SJSA1 (cell line): ENCODE data around the gene SYT14. TPM values are rescaled to one million over a fixed set of nuclear protein-coding genes. Genes with fewer than 3 reads are reported as not detected.
"Not testable (repeated sequence)": the region's sequence is repeated elsewhere in the genome, so short reads cannot be mapped to it uniquely, and the experiment has no call there.

ENCODE experiments used
- DNase-seq, 2 experiments: peaks; one replicate each; pipeline ENCODE4 v3.0.0-alpha.2; 2015 to 2020; ENCODE audit warnings: low spot score in 2 of 2, low read depth in 1 of 2
- H3K27ac ChIP-seq: fragments of 250-450 bp; sonication (Bioruptor Pico); 2 replicates; pipeline ENCODE4 v1.5.1; 2020; ENCODE audit warnings: mild to moderate bottlenecking, moderate library complexity
- H3K27me3 ChIP-seq: fragments of 250-450 bp; sonication (Bioruptor Pico); replicated peaks from 2 replicates; pipeline ENCODE4 v1.5.1; 2020; ENCODE audit warnings: mild to moderate bottlenecking, moderate library complexity
- H3K36me3 ChIP-seq: fragments of 250-450 bp; sonication (Bioruptor Pico); 2 replicates; pipeline ENCODE4 v1.5.1; 2020; ENCODE audit warnings: mild to moderate bottlenecking
- H3K4me1 ChIP-seq: fragments of 250-450 bp; sonication (Bioruptor Pico); replicated peaks from 2 replicates; pipeline ENCODE4 v1.6.1; 2021; ENCODE audit warnings: mild to moderate bottlenecking
- H3K4me3 ChIP-seq: fragments of 250-450 bp; sonication (Bioruptor Pico); 2 replicates; pipeline ENCODE4 v1.5.1; 2020; ENCODE audit warnings: mild to moderate bottlenecking
- H3K9me3 ChIP-seq: fragments of 250-450 bp; sonication (Bioruptor Pico); replicated peaks from 2 replicates; pipeline ENCODE4 v1.5.1; 2020; ENCODE audit warnings: mild to moderate bottlenecking
- total RNA-seq: library from RNA; depleted of rRNA; stranded (reverse); fragments of >200 nt; shearing (Covaris generic); gene quantifications from 2 replicates; pipeline ENCODE4 v1.2.3, GENCODE V29; 2014

The SYT14 gene
- total RNA-seq, 1 experiment from 2014 or later = 1.00 TPM

DNA sequence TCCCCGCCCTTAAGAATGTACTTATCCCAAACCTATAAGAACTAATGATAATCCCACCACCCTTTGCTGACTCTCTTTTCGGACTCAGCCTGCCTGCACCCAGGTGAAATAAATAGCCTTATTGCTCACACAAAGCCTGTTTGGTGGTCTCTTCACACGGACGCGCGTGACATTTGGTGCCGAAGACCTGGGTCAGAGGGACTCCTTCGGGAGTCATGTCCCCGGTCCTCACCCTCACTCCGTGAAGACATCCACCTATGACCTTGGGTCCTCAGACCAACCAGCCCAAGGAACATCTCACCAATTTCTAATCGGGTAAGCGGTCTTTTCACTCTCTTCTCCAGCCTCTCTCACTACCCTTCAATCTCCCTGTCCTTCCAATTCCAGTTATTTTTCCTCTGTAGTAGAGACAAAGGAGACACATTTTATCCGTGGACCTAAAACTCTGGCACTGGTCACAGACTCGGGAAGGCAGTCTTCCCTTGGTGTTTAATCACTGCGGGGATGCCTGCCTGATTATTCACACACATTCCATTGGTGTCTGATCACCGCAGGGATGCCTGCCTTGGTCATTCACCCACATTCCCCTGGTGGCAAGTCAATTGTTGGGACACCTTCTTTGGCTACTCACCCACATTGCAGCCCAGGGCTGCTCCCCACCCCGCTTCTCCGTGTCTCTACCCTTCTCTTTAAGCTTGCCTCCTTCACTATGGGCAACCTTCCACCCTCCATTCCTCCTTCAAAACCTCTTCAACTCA, 250.0 kb downstream of the SYT14 start:
- peak; percentile 70 to 89 for DNase-seq
- H3K4me1 ChIP-seq = peaks cover 21% of the 10 kb centered on the region
- not testable (repeated sequence) for H3K4me3 ChIP-seq, H3K36me3 ChIP-seq, H3K9me3 ChIP-seq, H3K27me3 ChIP-seq
- peak overlapping the region; percentile 58 for H3K27ac ChIP-seq

DNA sequence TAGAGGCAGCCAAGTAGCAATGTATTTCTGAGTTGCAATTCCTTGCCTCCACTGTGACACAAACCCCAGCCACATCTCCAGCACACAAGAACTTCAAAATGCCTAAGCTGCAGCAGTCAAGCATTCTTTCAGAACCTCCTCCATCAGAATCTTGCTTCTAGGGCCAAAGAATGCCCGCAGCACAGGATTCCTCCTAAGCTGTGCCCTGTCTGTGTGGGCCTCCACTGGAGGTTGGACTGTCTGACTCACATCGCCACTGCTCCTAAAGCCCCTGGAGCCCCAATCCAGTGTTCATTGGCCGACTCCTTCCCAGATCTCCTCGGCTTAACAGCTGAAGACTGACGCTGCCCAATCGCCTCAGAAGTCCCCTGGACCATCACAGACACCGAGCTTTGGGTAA, 251.4 kb downstream of the SYT14 start:
- H3K27ac ChIP-seq = no peak overlapping the region
- no peaks in the 10 kb centered on the region for H3K27me3 ChIP-seq
- H3K4me1 ChIP-seq = peaks cover 21% of the 10 kb centered on the region
- H3K36me3 ChIP-seq = no peaks in the 10 kb centered on the region; the same call in 1 of the 2 replicates
- no peak overlapping the region for H3K4me3 ChIP-seq
- H3K9me3 ChIP-seq = no peaks in the 10 kb centered on the region
- no peak for DNase-seq

- Histone ChIP-seq H3K4me1 (no peaks in the 10 kb centered on the region), H3K4me3 (no peak overlapping the region), H3K27me3 (no peaks in the 10 kb centered on the region), H3K9me3 (peaks cover 5% of the 10 kb centered on the region; the same call in 1 of the 2 replicates), H3K36me3 (no peaks in the 10 kb centered on the region), H3K27ac (no peak overlapping the region)
- no peak for DNase-seq
Measured at GRCh38 chr1:210195635-210196160, 257.7 kb downstream of the SYT14 start.

DNA sequence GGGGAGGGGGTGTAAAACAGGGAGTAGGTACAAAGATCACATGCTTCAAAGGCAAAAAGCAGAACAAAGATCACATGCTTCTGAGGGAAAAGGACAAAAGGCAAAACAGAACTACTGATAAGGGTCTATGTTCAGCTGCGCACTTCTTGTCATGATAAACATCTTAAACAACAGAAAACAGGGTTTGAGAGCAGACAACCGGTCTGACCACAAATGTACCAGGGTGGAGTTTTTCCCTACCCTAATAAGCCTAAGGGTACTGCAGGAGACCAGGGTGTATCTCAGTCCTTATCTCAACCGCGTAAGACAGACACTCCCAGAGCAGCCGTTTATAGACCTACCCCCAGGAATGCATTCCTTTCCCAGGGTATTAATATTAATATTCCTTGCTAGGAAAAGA, 258.2 kb downstream of the SYT14 start:
- H3K36me3 ChIP-seq, H3K4me3 ChIP-seq, DNase-seq, H3K27ac ChIP-seq, H3K9me3 ChIP-seq, H3K27me3 ChIP-seq, H3K4me1 ChIP-seq: not testable (repeated sequence)

DNA sequence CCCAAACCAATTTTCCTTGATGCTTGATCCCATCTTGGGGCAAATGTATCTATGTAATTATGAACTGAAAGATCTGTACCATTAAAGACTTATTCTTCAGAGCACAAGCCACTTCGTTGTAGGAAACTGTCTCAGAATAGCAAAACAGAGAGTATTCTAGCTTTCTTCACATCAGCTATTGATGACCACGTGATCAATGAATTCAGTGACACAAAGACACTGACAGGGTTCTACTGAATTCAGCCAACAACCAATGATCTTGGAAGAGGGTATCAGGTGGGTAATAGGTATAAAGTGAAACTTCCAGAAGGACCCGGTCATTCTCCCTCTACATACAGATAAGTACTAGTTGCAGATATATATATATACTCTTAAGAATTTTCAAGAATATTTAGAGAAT, 260.8 kb downstream of the SYT14 start:
- no peaks in the 10 kb centered on the region for H3K36me3 ChIP-seq
- H3K4me1 ChIP-seq = peaks cover 10% of the 10 kb centered on the region
- H3K4me3 ChIP-seq = no peak overlapping the region
- peaks cover 5% of the 10 kb centered on the region; the same call in 1 of the 2 replicates for H3K9me3 ChIP-seq
- H3K27ac ChIP-seq = no peak overlapping the region
- no peaks in the 10 kb centered on the region for H3K27me3 ChIP-seq
- no peak for DNase-seq

GRCh38 chr1:210200124-210200736, 262.2 kb downstream of the SYT14 start:
- Histone ChIP-seq H3K9me3 (peaks cover 5% of the 10 kb centered on the region; the same call in 1 of the 2 replicates), H3K36me3 (no peaks in the 10 kb centered on the region), H3K27me3 (no peaks in the 10 kb centered on the region), H3K4me3 (no peak overlapping the region), H3K4me1 (peaks cover 10% of the 10 kb centered on the region), H3K27ac (no peak overlapping the region)
- DNase-seq = no peak

DNA sequence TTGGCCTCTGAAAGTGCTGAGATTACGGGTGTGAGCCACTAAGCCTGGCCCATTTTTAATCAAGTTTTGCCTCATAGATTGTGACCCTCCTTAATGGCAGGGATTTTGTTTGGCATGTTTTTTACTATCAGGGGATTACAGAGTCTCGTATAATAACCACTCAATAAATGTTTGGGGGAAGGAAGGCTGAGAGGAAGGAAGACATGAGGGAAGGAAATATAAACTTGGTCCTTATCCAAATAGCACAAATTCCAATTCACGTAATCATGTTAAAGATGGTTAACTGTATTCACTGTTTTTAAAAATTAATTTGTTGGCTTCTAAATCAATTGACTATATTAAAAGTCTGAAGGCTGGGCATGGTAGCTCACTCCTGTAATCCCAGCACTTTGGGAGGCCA, 263.7 kb downstream of the SYT14 start:
- DNase-seq = peak in 1 of 2 experiments; percentile 12
- H3K4me3 ChIP-seq = no peak overlapping the region
- no peak overlapping the region for H3K27ac ChIP-seq
- H3K9me3 ChIP-seq = no peaks in the 10 kb centered on the region
- no peaks in the 10 kb centered on the region for H3K36me3 ChIP-seq
- H3K4me1 ChIP-seq = peaks cover 10% of the 10 kb centered on the region
- H3K27me3 ChIP-seq = no peaks in the 10 kb centered on the region

DNA sequence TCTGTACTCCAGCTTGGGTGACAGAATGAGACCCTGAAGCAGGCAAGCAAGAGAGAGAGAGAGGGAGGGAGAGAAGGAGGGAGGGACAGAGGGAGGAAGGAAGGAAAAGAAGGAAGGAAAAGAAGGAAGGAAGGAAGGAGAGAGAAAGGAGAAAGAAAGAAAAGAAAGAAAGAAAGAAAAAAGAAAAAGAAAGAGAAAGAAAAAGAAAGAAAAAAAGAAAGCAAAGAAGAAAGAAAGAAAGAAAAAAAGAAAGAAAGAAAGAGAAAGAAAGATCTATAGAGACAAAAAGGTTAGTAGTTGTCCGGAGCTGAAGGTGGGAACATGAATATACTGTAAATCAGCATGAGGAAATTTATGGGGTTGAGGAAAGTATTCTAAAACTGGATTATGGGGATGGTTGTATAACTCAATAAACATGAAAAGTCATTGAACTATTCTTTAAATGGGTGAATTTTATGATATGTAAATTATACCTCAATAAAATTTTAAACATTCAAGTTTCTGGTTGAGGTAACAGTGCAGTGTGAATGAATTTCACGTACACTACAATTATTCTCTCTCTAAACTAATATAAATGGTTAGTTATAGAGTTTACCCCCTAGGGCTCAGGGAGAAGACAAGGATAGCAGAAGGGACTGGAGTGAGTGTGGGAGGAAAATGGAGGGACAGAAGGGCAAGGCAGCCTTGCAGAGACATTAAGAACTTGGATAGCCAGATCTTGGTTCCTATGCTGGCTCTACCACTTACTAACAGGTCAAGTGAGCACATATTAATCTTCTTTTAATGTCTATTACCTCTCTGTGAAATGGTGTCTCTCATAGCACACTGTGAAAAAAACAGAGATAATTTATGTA, 269.8 kb downstream of the SYT14 start:
- no peaks in the 10 kb centered on the region for H3K4me1 ChIP-seq
- H3K9me3 ChIP-seq = no peaks in the 10 kb centered on the region
- no peak overlapping the region for H3K4me3 ChIP-seq
- H3K27me3 ChIP-seq = no peaks in the 10 kb centered on the region
- no peaks in the 10 kb centered on the region for H3K36me3 ChIP-seq
- DNase-seq = no peak
- no peak overlapping the region for H3K27ac ChIP-seq

GRCh38 chr1:210213335-210213734, 275.3 kb downstream of the SYT14 start:
- Histone ChIP-seq H3K4me1 (peaks cover 5% of the 10 kb centered on the region; the same call in 1 of the 2 replicates), H3K9me3 (no peaks in the 10 kb centered on the region), H3K27me3 (no peaks in the 10 kb centered on the region), H3K4me3 (no peak overlapping the region), H3K27ac (no peak overlapping the region), H3K36me3 (no peaks in the 10 kb centered on the region)
- DNase-seq = no peak

- H3K4me1 ChIP-seq = peaks cover 5% of the 10 kb centered on the region; the same call in 1 of the 2 replicates
- no peak overlapping the region for H3K4me3 ChIP-seq
- DNase-seq = no peak
- H3K27me3 ChIP-seq = no peaks in the 10 kb centered on the region
- no peaks in the 10 kb centered on the region for H3K9me3 ChIP-seq
- H3K36me3 ChIP-seq = no peaks in the 10 kb centered on the region
- no peak overlapping the region for H3K27ac ChIP-seq
Measured at GRCh38 chr1:210214573-210215409, 276.8 kb downstream of the SYT14 start.

GRCh38 chr1:210217482-210217881, 279.5 kb downstream of the SYT14 start:
- peaks cover 11% of the 10 kb centered on the region for H3K4me1 ChIP-seq
- H3K27ac ChIP-seq = no peak overlapping the region
- no peaks in the 10 kb centered on the region for H3K9me3 ChIP-seq
- no peak for DNase-seq
- no peaks in the 10 kb centered on the region for H3K27me3 ChIP-seq
- H3K36me3 ChIP-seq = no peaks in the 10 kb centered on the region
- no peak overlapping the region for H3K4me3 ChIP-seq

GRCh38 chr1:210218047-210218446, 280.0 kb downstream of the SYT14 start:
- Histone ChIP-seq H3K4me1 (peaks cover 13% of the 10 kb centered on the region), H3K9me3 (no peaks in the 10 kb centered on the region), H3K27ac (no peak overlapping the region), H3K36me3 (no peaks in the 10 kb centered on the region), H3K27me3 (no peaks in the 10 kb centered on the region), H3K4me3 (no peak overlapping the region)
- DNase-seq = no peak
